Measurements from ENCODE around the gene ACVRL1.

The ACVRL1 gene

DNA sequence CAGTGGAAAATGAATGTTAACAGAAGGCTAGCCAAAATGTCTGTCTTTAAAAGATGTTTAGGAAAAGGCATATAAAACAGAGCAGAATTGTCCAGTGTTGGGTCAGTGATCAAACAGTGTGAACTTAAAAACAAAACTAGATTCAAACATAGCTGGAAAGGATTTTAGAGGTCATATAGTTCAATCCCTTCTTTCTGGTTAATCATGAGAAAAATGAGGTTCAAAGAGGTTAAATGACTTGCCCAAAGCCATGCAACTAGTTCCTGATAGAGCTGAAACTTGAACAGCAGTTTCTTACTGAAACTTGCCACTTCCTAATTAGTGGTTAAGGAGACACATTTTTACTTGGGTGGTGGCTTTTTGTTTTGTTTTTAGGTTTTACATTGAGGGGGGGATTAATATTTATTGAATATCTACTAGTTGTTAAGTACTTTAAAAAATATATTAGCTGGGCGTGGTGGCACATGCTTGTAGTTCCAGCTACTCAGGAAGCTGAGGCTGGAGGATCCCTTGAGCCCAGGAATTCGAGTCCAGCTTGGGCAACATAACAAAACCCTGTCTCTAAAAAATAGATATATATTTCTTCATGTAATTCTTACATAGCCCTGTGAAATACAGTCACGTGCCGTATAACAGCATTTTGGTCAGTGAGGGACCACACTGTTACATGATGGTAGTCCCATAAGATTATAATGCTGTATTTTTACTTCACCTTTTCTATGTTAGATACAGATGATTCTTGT, 64.5 kb downstream of the ACVRL1 start:
- peaks cover 0 to 2% of the 10 kb centered on the region in 2 donors for H3K9me3 ChIP-seq (replicated peaks in 1 of 2; ENCODE audit: control insufficient read depth in 2 of 2, insufficient read depth in 1 of 2, low read depth in 1 of 2, low read length in 2 of 2)
- no peak overlapping the region for H3K27ac ChIP-seq (replicated peaks; ENCODE audit: low read length)
- H2BK15ac ChIP-seq (ENCODE audit: low read length): no peak overlapping the region
- no peak overlapping the region for H3K9ac ChIP-seq (ENCODE audit: low read depth, low read length, poor library complexity)
- no peak for DNase-seq (ENCODE audit: low spot score)
- no peak overlapping the region for H3K14ac ChIP-seq (ENCODE audit: low read length)
- peaks cover 3 to 53% of the 10 kb centered on the region in 2 donors for H3K36me3 ChIP-seq (replicated peaks in 1 of 2; ENCODE audit: control insufficient read depth in 2 of 2, insufficient read depth in 2 of 2, low read length in 2 of 2)
- no peak overlapping the region for H3K4me2 ChIP-seq (ENCODE audit: insufficient read depth, low read length, poor library complexity, severe bottlenecking)
- H3K23ac ChIP-seq (ENCODE audit: low read depth, low read length, poor library complexity): no peak overlapping the region
- H2AFZ ChIP-seq (ENCODE audit: low read length): no peak overlapping the region
- no peak overlapping the region for H2AK5ac ChIP-seq (ENCODE audit: low read depth, low read length)
- H3K18ac ChIP-seq (ENCODE audit: low read length): no peak overlapping the region
- no peak overlapping the region for H4K8ac ChIP-seq (ENCODE audit: low read depth, low read length)
- H2BK12ac ChIP-seq (ENCODE audit: low read length): no peak overlapping the region
- H3K4me1 ChIP-seq (ENCODE audit: control insufficient read depth in 2 of 2, insufficient read depth in 1 of 2, low read depth in 1 of 2, low read length in 2 of 2): peaks cover 6 to 7% of the 10 kb centered on the region in 2 donors
- H3K27me3 ChIP-seq (ENCODE audit: control insufficient read depth in 3 of 3, insufficient read depth in 3 of 3, low read depth in 1 of 3, low read length in 3 of 3): no peaks in the 10 kb centered on the region
- H2BK5ac ChIP-seq (ENCODE audit: low read length): no peak overlapping the region
- H2BK120ac ChIP-seq (ENCODE audit: low read depth, low read length): no peak overlapping the region
- H4K91ac ChIP-seq (ENCODE audit: low read depth, low read length, poor library complexity): no peak overlapping the region
- H3K4ac ChIP-seq (ENCODE audit: low read length): no peak overlapping the region
- H3K4me3 ChIP-seq (ENCODE audit: low read length in 2 of 2): no peak overlapping the region
- WGBS, 2 donors (ENCODE audit: extremely low coverage in 2 of 2, insufficient read length in 2 of 2, insufficient replicate concordance in 1 of 2): no CpG with 5 or more reads among the region's 4 CpGs
- H3K79me1 ChIP-seq (ENCODE audit: low read depth, low read length): peaks cover 3% of the 10 kb centered on the region

DNA sequence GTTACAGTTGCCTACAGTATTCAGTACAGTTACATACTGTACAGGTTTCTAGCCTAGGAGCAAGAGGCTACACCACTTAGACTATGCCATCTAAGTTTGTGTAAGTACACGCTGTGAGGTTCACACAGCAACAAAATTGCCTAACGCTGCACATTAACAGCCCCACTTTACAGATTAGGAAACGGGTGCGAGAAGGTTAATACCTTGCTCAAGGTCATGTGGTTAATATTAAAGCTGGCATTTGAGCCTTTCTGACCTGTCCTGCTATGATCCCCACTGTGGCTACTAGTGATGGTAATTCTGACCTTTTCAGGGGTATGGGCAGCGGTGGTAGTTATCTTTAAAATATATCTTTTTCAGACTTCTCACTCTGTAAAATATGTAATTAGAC, 65.1 kb downstream of the ACVRL1 start:
- DNase-seq (ENCODE audit: low spot score): no peak
- Histone ChIP-seq H3K4me2 (ENCODE audit: insufficient read depth, low read length, poor library complexity, severe bottlenecking) (no peak overlapping the region), H2AFZ (ENCODE audit: low read length) (no peak overlapping the region), H4K8ac (ENCODE audit: low read depth, low read length) (no peak overlapping the region), H3K18ac (ENCODE audit: low read length) (no peak overlapping the region), H2AK5ac (ENCODE audit: low read depth, low read length) (no peak overlapping the region), H3K9me3 (replicated peaks in 1 of 2; ENCODE audit: control insufficient read depth in 2 of 2, insufficient read depth in 1 of 2, low read depth in 1 of 2, low read length in 2 of 2) (peaks cover 0 to 2% of the 10 kb centered on the region in 2 donors), H3K27ac (replicated peaks; ENCODE audit: low read length) (no peak overlapping the region), H2BK5ac (ENCODE audit: low read length) (no peak overlapping the region), H3K79me1 (ENCODE audit: low read depth, low read length) (peaks cover 3% of the 10 kb centered on the region), H3K14ac (ENCODE audit: low read length) (no peak overlapping the region), H2BK12ac (ENCODE audit: low read length) (no peak overlapping the region), H3K4me3 (ENCODE audit: low read length in 2 of 2) (no peak overlapping the region), H2BK120ac (ENCODE audit: low read depth, low read length) (no peak overlapping the region), H4K91ac (ENCODE audit: low read depth, low read length, poor library complexity) (no peak overlapping the region), H3K23ac (ENCODE audit: low read depth, low read length, poor library complexity) (no peak overlapping the region), H3K9ac (ENCODE audit: low read depth, low read length, poor library complexity) (no peak overlapping the region), H3K4me1 (ENCODE audit: control insufficient read depth in 2 of 2, insufficient read depth in 1 of 2, low read depth in 1 of 2, low read length in 2 of 2) (peaks cover 6 to 7% of the 10 kb centered on the region in 2 donors), H3K27me3 (ENCODE audit: control insufficient read depth in 3 of 3, insufficient read depth in 3 of 3, low read depth in 1 of 3, low read length in 3 of 3) (no peaks in the 10 kb centered on the region), H3K4ac (ENCODE audit: low read length) (no peak overlapping the region), H3K36me3 (replicated peaks in 1 of 2; ENCODE audit: control insufficient read depth in 2 of 2, insufficient read depth in 2 of 2, low read length in 2 of 2) (peaks cover 3 to 58% of the 10 kb centered on the region in 2 donors), H2BK15ac (ENCODE audit: low read length) (no peak overlapping the region)
- no CpG with 5 or more reads among the region's 5 CpGs for WGBS, 2 donors (ENCODE audit: extremely low coverage in 2 of 2, insufficient read length in 2 of 2, insufficient replicate concordance in 1 of 2)

DNA sequence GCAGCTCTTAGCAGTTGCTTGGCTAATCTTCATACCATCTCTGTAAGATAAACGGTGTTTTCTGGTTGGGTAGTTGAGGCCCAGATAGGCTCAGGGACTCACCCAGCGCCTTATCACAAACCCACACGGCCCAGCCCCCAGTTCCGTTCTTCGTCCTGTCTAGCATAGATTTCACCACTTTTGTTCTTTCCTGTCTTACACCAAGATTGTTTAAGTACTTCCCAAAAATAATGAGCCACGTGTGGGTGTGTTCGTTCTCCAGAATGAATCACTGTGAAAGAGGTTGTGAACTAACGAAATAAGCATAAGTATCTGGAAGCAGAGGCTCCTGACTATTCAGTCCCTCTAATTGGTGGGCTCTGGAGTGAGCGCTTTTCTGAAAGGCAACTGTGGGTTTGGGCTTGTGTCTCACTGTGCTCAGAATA, 65.6 kb downstream of the ACVRL1 start:
- H4K91ac ChIP-seq (ENCODE audit: low read depth, low read length, poor library complexity): no peak overlapping the region
- H3K23ac ChIP-seq (ENCODE audit: low read depth, low read length, poor library complexity): no peak overlapping the region
- H3K27me3 ChIP-seq (ENCODE audit: control insufficient read depth in 3 of 3, insufficient read depth in 3 of 3, low read depth in 1 of 3, low read length in 3 of 3): no peaks in the 10 kb centered on the region
- H2BK15ac ChIP-seq (ENCODE audit: low read length): no peak overlapping the region
- no peak overlapping the region for H2BK5ac ChIP-seq (ENCODE audit: low read length)
- H3K4me2 ChIP-seq (ENCODE audit: insufficient read depth, low read length, poor library complexity, severe bottlenecking): no peak overlapping the region
- H2AFZ ChIP-seq (ENCODE audit: low read length): no peak overlapping the region
- no peak overlapping the region for H3K9ac ChIP-seq (ENCODE audit: low read depth, low read length, poor library complexity)
- H3K4ac ChIP-seq (ENCODE audit: low read length): no peak overlapping the region
- peaks cover 6 to 7% of the 10 kb centered on the region in 2 donors for H3K4me1 ChIP-seq (ENCODE audit: control insufficient read depth in 2 of 2, insufficient read depth in 1 of 2, low read depth in 1 of 2, low read length in 2 of 2)
- peak overlapping the region; percentile 5 for H3K27ac ChIP-seq (replicated peaks; ENCODE audit: low read length)
- H2BK12ac ChIP-seq (ENCODE audit: low read length): no peak overlapping the region
- H3K36me3 ChIP-seq (replicated peaks in 1 of 2; ENCODE audit: control insufficient read depth in 2 of 2, insufficient read depth in 2 of 2, low read length in 2 of 2): peaks cover 3 to 63% of the 10 kb centered on the region in 2 donors
- no peak overlapping the region for H2AK5ac ChIP-seq (ENCODE audit: low read depth, low read length)
- peaks cover 3% of the 10 kb centered on the region for H3K79me1 ChIP-seq (ENCODE audit: low read depth, low read length)
- no peak overlapping the region for H3K4me3 ChIP-seq (ENCODE audit: low read length in 2 of 2)
- no peak overlapping the region for H4K8ac ChIP-seq (ENCODE audit: low read depth, low read length)
- WGBS, 2 donors (ENCODE audit: extremely low coverage in 2 of 2, insufficient read length in 2 of 2, insufficient replicate concordance in 1 of 2): no CpG with 5 or more reads among the region's 9 CpGs
- no peak overlapping the region for H3K14ac ChIP-seq (ENCODE audit: low read length)
- H3K18ac ChIP-seq (ENCODE audit: low read length): no peak overlapping the region
- no peak for DNase-seq (ENCODE audit: low spot score)
- H3K9me3 ChIP-seq (replicated peaks in 1 of 2; ENCODE audit: control insufficient read depth in 2 of 2, insufficient read depth in 1 of 2, low read depth in 1 of 2, low read length in 2 of 2): peaks cover 0 to 2% of the 10 kb centered on the region in 2 donors
- no peak overlapping the region for H2BK120ac ChIP-seq (ENCODE audit: low read depth, low read length)

Data from neuronal stem cell (in vitro differentiated cells).